Measurements from ENCODE around the gene ART5.
"Not testable (repeated sequence)": the region's sequence is repeated elsewhere in the genome, so short reads cannot be mapped to it uniquely, and the experiment has no call there.

Gene ART5

GRCh38 chr11:3611976-3612678 is 29.7 kb downstream of the ART5 start:
- in situ Hi-C loops (cut with HindIII; ENCODE audit: low sequenced_read_pairs), result no loop called here
- H3K4me3 ChIP-seq (ENCODE audit: low read depth, low read length), result no peak overlapping the region
- TF ChIP-seq CTCF (IDR thresholded peaks at IDR 0.05; ENCODE audit: low read depth, low read length), result no peak
- DNase-seq (ENCODE audit: low read depth, low spot score), result no peak

GRCh38 chr11:3610846-3611245 is 30.9 kb downstream of the ART5 start:
- DNase-seq (ENCODE audit: low read depth, low spot score), result no peak
- in situ Hi-C loops (cut with HindIII; ENCODE audit: low sequenced_read_pairs), result no loop called here
- no peak for TF ChIP-seq CTCF (IDR thresholded peaks at IDR 0.05; ENCODE audit: low read depth, low read length)
- no peak overlapping the region for H3K4me3 ChIP-seq (ENCODE audit: low read depth, low read length)

GRCh38 chr11:3609416-3610265 is 32.2 kb downstream of the ART5 start:
- in situ Hi-C loops (cut with HindIII; ENCODE audit: low sequenced_read_pairs), result no loop called here
- H3K4me3 ChIP-seq (ENCODE audit: low read depth, low read length), result no peak overlapping the region
- TF ChIP-seq CTCF (IDR thresholded peaks at IDR 0.05; ENCODE audit: low read depth, low read length), result peak; percentile 91
- peak; percentile 44 for DNase-seq (ENCODE audit: low read depth, low spot score)

- no peak for TF ChIP-seq CTCF (IDR thresholded peaks at IDR 0.05; ENCODE audit: low read depth, low read length)
- no peak for DNase-seq (ENCODE audit: low read depth, low spot score)
- H3K4me3 ChIP-seq (ENCODE audit: low read depth, low read length), result no peak overlapping the region
- in situ Hi-C loops (cut with HindIII; ENCODE audit: low sequenced_read_pairs), result no loop called here
Observed at GRCh38 chr11:3605771-3606203, 36.0 kb downstream of the ART5 start.

GRCh38 chr11:3605283-3605662 is 36.5 kb downstream of the ART5 start:
- no peak for DNase-seq (ENCODE audit: low read depth, low spot score)
- no peak overlapping the region for H3K4me3 ChIP-seq (ENCODE audit: low read depth, low read length)
- TF ChIP-seq CTCF (IDR thresholded peaks at IDR 0.05; ENCODE audit: low read depth, low read length), result no peak
- in situ Hi-C loops (cut with HindIII; ENCODE audit: low sequenced_read_pairs), result no loop called here

GRCh38 chr11:3604167-3604566 is 37.6 kb downstream of the ART5 start:
- no peak for TF ChIP-seq CTCF (IDR thresholded peaks at IDR 0.05; ENCODE audit: low read depth, low read length)
- no peak for DNase-seq (ENCODE audit: low read depth, low spot score)
- H3K4me3 ChIP-seq (ENCODE audit: low read depth, low read length), result no peak overlapping the region
- in situ Hi-C loops (cut with HindIII; ENCODE audit: low sequenced_read_pairs), result no loop called here

- H3K4me3 ChIP-seq (ENCODE audit: low read depth, low read length); in situ Hi-C loops (cut with HindIII; ENCODE audit: low sequenced_read_pairs); DNase-seq (ENCODE audit: low read depth, low spot score): not testable (repeated sequence)
Observed at GRCh38 chr11:3600201-3600600, 41.6 kb downstream of the ART5 start.

GRCh38 chr11:3597743-3598142 is 44.0 kb downstream of the ART5 start:
- H3K4me3 ChIP-seq (ENCODE audit: low read depth, low read length); DNase-seq (ENCODE audit: low read depth, low spot score); in situ Hi-C loops (cut with HindIII; ENCODE audit: low sequenced_read_pairs): not testable (repeated sequence)

- DNase-seq (ENCODE audit: low read depth, low spot score); in situ Hi-C loops (cut with HindIII; ENCODE audit: low sequenced_read_pairs); H3K4me3 ChIP-seq (ENCODE audit: low read depth, low read length): not testable (repeated sequence)
Observed at GRCh38 chr11:3591326-3591725, 50.5 kb downstream of the ART5 start.

GRCh38 chr11:3590193-3590592 is 51.6 kb downstream of the ART5 start:
- in situ Hi-C loops (cut with HindIII; ENCODE audit: low sequenced_read_pairs); DNase-seq (ENCODE audit: low read depth, low spot score); H3K4me3 ChIP-seq (ENCODE audit: low read depth, low read length): not testable (repeated sequence)

Measured in astrocyte of the spinal cord (primary cell).